ENCODE results near the gene UBE2QL1. TPM values are rescaled to one million over a fixed set of nuclear protein-coding genes. Genes with fewer than 3 reads are reported as not detected.

UBE2QL1 gene
- total RNA-seq, 2 donors from 2014 or later = 0.05 TPM; not detected in 1

- H3K27me3 Mint-ChIP-seq = peaks cover 80% of the 10 kb centered on the region
- H3K9me3 ChIP-seq (ENCODE audit: control insufficient read depth, low read length, poor library complexity, severe bottlenecking) = no peaks in the 10 kb centered on the region
- ATAC-seq = no peak
- H3K4me1 Mint-ChIP-seq = no peaks in the 10 kb centered on the region
- DNase-seq = no peak
- H3K36me3 Mint-ChIP-seq (ENCODE audit: low read depth) = no peaks in the 10 kb centered on the region
- no peak overlapping the region for H3K4me3 Mint-ChIP-seq
- no peak overlapping the region for H3K27ac Mint-ChIP-seq
These were observed 43.2 kb downstream of the UBE2QL1 start for GRCh38 chr5:6491919-6492290.

- H3K9me3 ChIP-seq (ENCODE audit: control insufficient read depth, low read length, poor library complexity, severe bottlenecking) = no peaks in the 10 kb centered on the region
- H3K4me1 Mint-ChIP-seq = no peaks in the 10 kb centered on the region
- H3K27ac Mint-ChIP-seq = no peak overlapping the region
- H3K4me3 Mint-ChIP-seq = no peak overlapping the region
- no peaks in the 10 kb centered on the region for H3K36me3 Mint-ChIP-seq (ENCODE audit: low read depth)
- DNase-seq (no peak), ATAC-seq (no peak)
- H3K27me3 Mint-ChIP-seq = peaks cover 71% of the 10 kb centered on the region
These were observed 44.3 kb downstream of the UBE2QL1 start for GRCh38 chr5:6492934-6493333.

- no peaks in the 10 kb centered on the region for H3K9me3 ChIP-seq (ENCODE audit: control insufficient read depth, low read length, poor library complexity, severe bottlenecking)
- Mint-ChIP-seq H3K36me3 (ENCODE audit: low read depth) (no peaks in the 10 kb centered on the region), H3K4me3 (no peak overlapping the region), H3K27ac (no peak overlapping the region), H3K4me1 (no peaks in the 10 kb centered on the region), H3K27me3 (peaks cover 66% of the 10 kb centered on the region)
- DNase-seq (no peak), ATAC-seq (no peak)
These were observed 45.2 kb downstream of the UBE2QL1 start for GRCh38 chr5:6493681-6494454.

DNA sequence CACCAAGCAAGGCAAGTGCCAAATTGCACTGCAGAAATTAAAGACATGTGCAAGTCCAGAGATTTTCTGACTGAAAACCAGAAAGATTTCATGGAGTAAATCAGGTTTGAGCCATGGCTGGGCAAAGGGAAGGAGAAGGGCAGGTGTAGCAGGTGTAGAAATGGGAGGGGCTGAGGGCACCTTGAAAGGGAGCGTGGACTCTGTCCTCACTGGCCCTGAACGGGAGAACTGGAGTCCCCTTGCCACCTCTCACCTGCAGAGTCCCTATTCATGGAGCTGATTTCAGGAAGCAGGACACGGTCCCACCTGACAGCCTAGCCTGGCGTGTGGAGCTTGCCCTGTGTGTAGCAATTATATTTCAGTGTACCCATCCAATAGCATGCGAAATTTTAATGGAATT is 46.3 kb downstream of the UBE2QL1 start:
- no peaks in the 10 kb centered on the region for H3K4me1 Mint-ChIP-seq
- H3K27ac Mint-ChIP-seq = no peak overlapping the region

DNA sequence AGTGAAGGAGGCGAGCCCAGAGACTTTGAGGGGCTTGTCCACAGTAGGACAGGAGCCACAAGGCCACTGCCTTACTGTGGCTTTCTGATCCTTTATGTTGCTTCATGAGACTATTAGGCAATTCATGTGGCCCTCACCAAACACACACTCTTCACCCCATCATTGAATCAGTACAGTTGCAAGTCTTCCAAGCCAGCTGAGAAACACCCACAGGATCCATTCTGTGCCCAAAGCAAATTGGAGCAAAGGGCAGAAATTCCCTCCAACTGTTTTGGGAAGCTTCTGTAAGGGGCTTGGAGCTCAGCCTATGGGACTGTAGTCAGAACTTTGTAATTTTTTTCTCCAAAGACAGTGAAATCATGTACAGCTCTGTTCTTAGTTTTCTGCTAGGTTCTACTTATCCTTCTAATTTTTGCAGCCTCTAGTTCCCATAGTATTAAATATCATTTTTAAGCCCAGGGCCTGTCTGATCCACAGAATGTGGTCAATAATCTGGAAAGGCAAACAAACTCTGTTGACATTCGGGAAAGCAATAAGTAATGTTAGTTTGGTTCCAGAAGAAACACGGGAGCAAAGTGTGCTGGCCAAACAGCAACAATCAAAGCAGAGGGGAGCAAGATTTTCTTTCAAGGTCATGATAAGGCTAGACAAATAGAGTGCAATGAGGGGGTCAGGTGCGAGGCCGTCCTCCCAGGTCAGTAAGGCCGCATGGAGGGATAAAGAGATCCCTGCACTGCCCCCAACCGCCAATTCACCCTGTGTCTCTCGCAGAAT is 47.0 kb downstream of the UBE2QL1 start:
- DNase-seq (no peak), ATAC-seq (no peak)
- Mint-ChIP-seq H3K27me3 (peaks cover 69% of the 10 kb centered on the region), H3K27ac (no peak overlapping the region), H3K4me3 (no peak overlapping the region), H3K36me3 (ENCODE audit: low read depth) (no peaks in the 10 kb centered on the region), H3K4me1 (no peaks in the 10 kb centered on the region)
- H3K9me3 ChIP-seq (ENCODE audit: control insufficient read depth, low read length, poor library complexity, severe bottlenecking) = no peaks in the 10 kb centered on the region

More for the DNA sequence above, 46.3 kb downstream of the UBE2QL1 start:
- no peaks in the 10 kb centered on the region for H3K9me3 ChIP-seq (ENCODE audit: control insufficient read depth, low read length, poor library complexity, severe bottlenecking)
- peaks cover 69% of the 10 kb centered on the region for H3K27me3 Mint-ChIP-seq
- no peaks in the 10 kb centered on the region for H3K36me3 Mint-ChIP-seq (ENCODE audit: low read depth)
- no peak for DNase-seq
- no peak overlapping the region for H3K4me3 Mint-ChIP-seq
- no peak for ATAC-seq

DNA sequence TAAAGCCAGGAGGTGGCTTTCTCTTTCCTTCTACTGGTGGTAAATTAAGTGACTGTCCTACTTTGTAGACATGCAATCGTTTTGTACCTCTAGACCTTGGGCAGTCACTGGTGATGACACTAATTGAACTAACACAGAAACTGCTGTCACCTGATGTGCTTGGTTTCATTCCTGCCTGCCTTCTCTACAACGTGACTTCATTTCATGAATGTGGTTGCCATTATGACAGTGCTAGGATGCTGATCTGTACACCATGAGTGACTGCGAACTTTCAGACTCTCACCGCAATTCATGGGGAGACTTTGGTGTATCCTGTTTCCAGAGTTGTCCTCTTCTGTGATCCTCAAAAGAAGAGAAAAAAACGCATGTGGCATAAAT is 47.5 kb downstream of the UBE2QL1 start:
- DNase-seq (no peak), ATAC-seq (no peak)
- no peaks in the 10 kb centered on the region for H3K9me3 ChIP-seq (ENCODE audit: control insufficient read depth, low read length, poor library complexity, severe bottlenecking)
- no peak overlapping the region for H3K4me3 Mint-ChIP-seq
- H3K4me1 Mint-ChIP-seq = no peaks in the 10 kb centered on the region
- H3K27me3 Mint-ChIP-seq = peaks cover 64% of the 10 kb centered on the region
- no peaks in the 10 kb centered on the region for H3K36me3 Mint-ChIP-seq (ENCODE audit: low read depth)
- no peak overlapping the region for H3K27ac Mint-ChIP-seq

DNA sequence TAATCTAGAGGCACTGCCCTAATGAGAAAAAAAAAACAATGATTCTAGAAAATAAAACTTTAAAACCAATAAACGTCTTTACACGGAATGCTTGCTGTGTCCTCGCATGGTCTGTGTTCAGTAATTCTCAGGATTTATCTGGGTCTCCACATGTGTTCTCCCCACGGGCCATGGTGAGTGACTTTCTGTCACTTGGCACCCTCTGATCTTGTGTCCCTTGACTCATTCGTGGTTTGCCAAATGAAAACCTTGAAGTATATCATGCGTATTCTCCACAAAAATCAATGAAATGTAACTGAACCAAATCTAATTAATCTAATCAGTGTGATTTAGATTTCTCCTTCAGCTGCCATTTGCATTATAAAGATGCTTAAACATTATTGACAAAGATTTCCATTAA is 48.0 kb downstream of the UBE2QL1 start:
- no peaks in the 10 kb centered on the region for H3K9me3 ChIP-seq (ENCODE audit: control insufficient read depth, low read length, poor library complexity, severe bottlenecking)
- H3K4me3 Mint-ChIP-seq = no peak overlapping the region
- peaks cover 60% of the 10 kb centered on the region for H3K27me3 Mint-ChIP-seq
- no peaks in the 10 kb centered on the region for H3K4me1 Mint-ChIP-seq
- no peak for ATAC-seq
- no peaks in the 10 kb centered on the region for H3K36me3 Mint-ChIP-seq (ENCODE audit: low read depth)
- DNase-seq = no peak
- H3K27ac Mint-ChIP-seq = no peak overlapping the region

GRCh38 chr5:6497262-6497661 is 48.6 kb downstream of the UBE2QL1 start:
- H3K36me3 Mint-ChIP-seq (ENCODE audit: low read depth) = no peaks in the 10 kb centered on the region
- DNase-seq = no peak
- no peaks in the 10 kb centered on the region for H3K4me1 Mint-ChIP-seq
- peaks cover 54% of the 10 kb centered on the region for H3K27me3 Mint-ChIP-seq
- H3K27ac Mint-ChIP-seq = no peak overlapping the region
- no peak overlapping the region for H3K4me3 Mint-ChIP-seq
- H3K9me3 ChIP-seq (ENCODE audit: control insufficient read depth, low read length, poor library complexity, severe bottlenecking) = no peaks in the 10 kb centered on the region
- no peak for ATAC-seq

GRCh38 chr5:6498968-6499367 is 50.3 kb downstream of the UBE2QL1 start:
- H3K4me1 Mint-ChIP-seq = no peaks in the 10 kb centered on the region
- H3K36me3 Mint-ChIP-seq (ENCODE audit: low read depth) = no peaks in the 10 kb centered on the region
- DNase-seq (no peak), ATAC-seq (no peak)
- H3K4me3 Mint-ChIP-seq = no peak overlapping the region
- peaks cover 47% of the 10 kb centered on the region for H3K27me3 Mint-ChIP-seq
- no peak overlapping the region for H3K27ac Mint-ChIP-seq
- H3K9me3 ChIP-seq (ENCODE audit: control insufficient read depth, low read length, poor library complexity, severe bottlenecking) = no peaks in the 10 kb centered on the region

DNA sequence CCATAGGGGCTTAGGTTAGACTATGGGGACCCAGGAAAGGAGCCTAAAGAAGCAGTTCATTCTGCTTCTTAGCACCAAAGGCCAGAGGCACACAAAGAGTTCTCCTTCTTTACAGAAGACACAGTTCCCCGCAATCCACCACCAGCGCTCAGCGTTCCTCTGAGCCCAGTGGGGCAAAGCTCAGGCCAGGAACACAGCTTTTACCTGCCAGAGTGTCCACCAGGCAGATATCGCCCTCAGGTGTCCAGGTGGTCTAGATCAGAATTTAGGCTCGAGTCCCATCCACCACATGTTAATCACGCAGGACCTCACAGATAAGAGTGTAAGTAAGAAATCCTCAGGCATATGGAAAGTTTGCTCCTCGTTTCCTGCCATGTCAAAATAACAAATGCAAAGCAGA is 53.0 kb downstream of the UBE2QL1 start:
- ATAC-seq (no peak), DNase-seq (no peak)
- H3K27ac Mint-ChIP-seq = no peak overlapping the region
- no peaks in the 10 kb centered on the region for H3K9me3 ChIP-seq (ENCODE audit: control insufficient read depth, low read length, poor library complexity, severe bottlenecking)
- no peaks in the 10 kb centered on the region for H3K4me1 Mint-ChIP-seq
- peaks cover 43% of the 10 kb centered on the region for H3K27me3 Mint-ChIP-seq
- no peak overlapping the region for H3K4me3 Mint-ChIP-seq
- peaks cover 2% of the 10 kb centered on the region for H3K36me3 Mint-ChIP-seq (ENCODE audit: low read depth)

DNA sequence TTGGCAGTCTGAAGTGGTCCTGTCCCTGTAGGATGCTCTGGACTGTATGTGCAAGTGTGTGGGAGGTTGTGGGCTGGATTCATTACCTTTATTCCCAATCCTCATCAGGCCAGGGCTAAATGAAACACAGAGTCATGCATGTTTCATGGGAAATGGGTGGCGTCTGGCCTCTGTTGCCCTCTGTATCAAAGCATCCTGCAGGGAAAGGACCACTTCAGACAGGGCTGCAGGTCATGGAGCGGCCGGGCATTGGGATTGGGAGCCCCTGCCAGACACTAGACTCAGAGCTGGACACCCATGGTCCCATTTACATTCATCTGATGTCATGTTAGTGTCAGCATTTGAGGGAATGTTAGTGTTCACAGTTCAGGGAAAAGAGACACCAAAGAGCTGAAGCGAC is 53.8 kb downstream of the UBE2QL1 start:
- peaks cover 48% of the 10 kb centered on the region for H3K27me3 Mint-ChIP-seq
- no peak for ATAC-seq
- no peaks in the 10 kb centered on the region for H3K4me1 Mint-ChIP-seq
- H3K27ac Mint-ChIP-seq = no peak overlapping the region
- H3K4me3 Mint-ChIP-seq = no peak overlapping the region
- peaks cover 2% of the 10 kb centered on the region for H3K36me3 Mint-ChIP-seq (ENCODE audit: low read depth)
- no peak for DNase-seq
- H3K9me3 ChIP-seq (ENCODE audit: control insufficient read depth, low read length, poor library complexity, severe bottlenecking) = no peaks in the 10 kb centered on the region

GRCh38 chr5:6503342-6503741 is 54.7 kb downstream of the UBE2QL1 start:
- H3K27ac Mint-ChIP-seq = no peak overlapping the region
- H3K27me3 Mint-ChIP-seq = peaks cover 57% of the 10 kb centered on the region
- H3K4me3 Mint-ChIP-seq = no peak overlapping the region
- peaks cover 2% of the 10 kb centered on the region for H3K36me3 Mint-ChIP-seq (ENCODE audit: low read depth)
- H3K4me1 Mint-ChIP-seq = no peaks in the 10 kb centered on the region
- no peak for ATAC-seq
- DNase-seq = no peak
- no peaks in the 10 kb centered on the region for H3K9me3 ChIP-seq (ENCODE audit: control insufficient read depth, low read length, poor library complexity, severe bottlenecking)

GRCh38 chr5:6504677-6505415 is 56.2 kb downstream of the UBE2QL1 start:
- ATAC-seq (no peak), DNase-seq (no peak)
- H3K9me3 ChIP-seq (ENCODE audit: control insufficient read depth, low read length, poor library complexity, severe bottlenecking) = no peaks in the 10 kb centered on the region
- H3K36me3 Mint-ChIP-seq (ENCODE audit: low read depth) = peaks cover 2% of the 10 kb centered on the region
- peaks cover 50% of the 10 kb centered on the region for H3K27me3 Mint-ChIP-seq
- no peak overlapping the region for H3K4me3 Mint-ChIP-seq
- no peaks in the 10 kb centered on the region for H3K4me1 Mint-ChIP-seq
- H3K27ac Mint-ChIP-seq = no peak overlapping the region

All from T-helper 17 cell (primary cell).